IPS-NIHi11 (cell line): Measurements from ENCODE around the gene ITPA.
"Not testable (repeated sequence)": the region's sequence is repeated elsewhere in the genome, so short reads cannot be mapped to it uniquely, and the experiment has no call there.

ENCODE experiments used
- DNase-seq: peaks from one replicate; pipeline ENCODE4 v3.0.0; 2012; ENCODE audit warnings: mixed read lengths, low spot score

The ITPA gene

GRCh38 chr20:3199976-3200755, 9.1 kb upstream of the ITPA start:
- no peak for DNase-seq

GRCh38 chr20:3202965-3203314, 6.4 kb upstream of the ITPA start:
- DNase-seq = no peak

- DNase-seq = peak; percentile 64
Measured at GRCh38 chr20:3203315-3204123, 5.8 kb upstream of the ITPA start.

- DNase-seq = peak; percentile 94
Measured at GRCh38 chr20:3204124-3204794, 5.0 kb upstream of the ITPA start, which contains the start of gene DDRGK1. Gene DDRGK1 (minus strand): TSS chr20:3204682. CDS start chr20:3204627, 55 bp downstream.

GRCh38 chr20:3208786-3209256, 477 bp upstream of the ITPA start:
- no peak for DNase-seq

GRCh38 chr20:3209946-3210317, 634 bp downstream of the ITPA start:
- DNase-seq = no peak

- DNase-seq = no peak
Measured at GRCh38 chr20:3210346-3210745, 1.0 kb downstream of the ITPA start.

GRCh38 chr20:3213226-3213625, 3.9 kb downstream of the ITPA start:
- no peak for DNase-seq

GRCh38 chr20:3215359-3215917, 6.1 kb downstream of the ITPA start:
- not testable (repeated sequence) for DNase-seq

- peak; percentile 96 for DNase-seq
Measured at GRCh38 chr20:3218307-3218988, 9.2 kb downstream of the ITPA start.

- no peak for DNase-seq
Measured at GRCh38 chr20:3221398-3222226, 12.3 kb downstream of the ITPA start.

- no peak for DNase-seq
Measured at GRCh38 chr20:3222635-3223600, 13.6 kb downstream of the ITPA start.

GRCh38 chr20:3223651-3223993, 14.3 kb downstream of the ITPA start:
- no peak for DNase-seq

GRCh38 chr20:3223994-3224680, 14.8 kb downstream of the ITPA start:
- no peak for DNase-seq

- DNase-seq = no peak
Measured at GRCh38 chr20:3224681-3225421, 15.6 kb downstream of the ITPA start.

- no peak for DNase-seq
Measured at GRCh38 chr20:3226093-3226492, 16.8 kb downstream of the ITPA start.

- no peak for DNase-seq
Measured at GRCh38 chr20:3226864-3227263, 17.6 kb downstream of the ITPA start.

- peak; percentile 39 for DNase-seq
Measured at GRCh38 chr20:3227506-3227905, 18.2 kb downstream of the ITPA start.
